DOHH2 (cell line): ENCODE results near the gene ANK2.

Experiments
- CTCF ChIP-seq: fragments of 200-600 bp; sonication (generic); IDR thresholded peaks from one replicate; pipeline ENCODE4 v1.5.1; 2014; ENCODE audit warnings: antibody characterized with exemption, mild to moderate bottlenecking, low read depth, low read length; ENCODE audit not compliant: poor library complexity, severe bottlenecking
- EZH2phosphoT487 ChIP-seq: fragments of 200-600 bp; sonication (generic); IDR thresholded peaks from 2 replicates; pipeline ENCODE4 v1.6.1; 2017; ENCODE audit warnings: borderline replicate concordance, mild to moderate bottlenecking, antibody characterized with exemption, low read length, moderate library complexity, mixed read lengths

GRCh38 chr4:113181289-113182007 is 132.0 kb downstream of the ANK2 start:
- TF ChIP-seq CTCF (no peak), EZH2phosphoT487 (no peak)
